Cardiac muscle cell (in vitro differentiated cells and primary cell): Measurements from ENCODE around the gene ABAT. TPM values are rescaled to one million over a fixed set of nuclear protein-coding genes. Genes with fewer than 3 reads are reported as not detected.

Experiments used
- DNase-seq, 2 donors: peaks; one replicate each; pipeline versions ENCODE4 v3.0.0 to v3.0.0-alpha.2; 2010 to 2017; ENCODE audit warnings: low read depth in 1 of 2, low spot score in 1 of 2
- H3K27ac ChIP-seq: fragments of 200-600 bp; sonication (generic); 2 replicates; pipeline ENCODE4 v1.5.1; 2016
- H3K27me3 ChIP-seq: fragments of 200-600 bp; sonication (generic); 2 replicates; pipeline ENCODE4 v1.6.0; 2016; ENCODE audit warnings: control low read depth
- H3K36me3 ChIP-seq: fragments of 200-600 bp; sonication (generic); 2 replicates; pipeline ENCODE4 v1.5.1; 2016; ENCODE audit warnings: control low read depth
- H3K4me1 ChIP-seq: fragments of 200-600 bp; sonication (generic); 2 replicates; pipeline ENCODE4 v1.8.1; 2017; ENCODE audit warnings: low read depth, mild to moderate bottlenecking, mixed run types
- H3K4me3 ChIP-seq: fragments of 200-600 bp; sonication (generic); 2 replicates; pipeline ENCODE4 v1.5.1; 2016; ENCODE audit warnings: mild to moderate bottlenecking
- H3K9me3 ChIP-seq: fragments of 200-600 bp; sonication (generic); 2 replicates; pipeline ENCODE4 v1.5.1; 2017; ENCODE audit warnings: low read depth, mild to moderate bottlenecking, control low read depth
- CTCF ChIP-seq: IDR thresholded peaks from 2 replicates; pipeline ENCODE4 v1.5.1; 2012; ENCODE audit warnings: low read depth, mild to moderate bottlenecking, low read length
- polyA plus RNA-seq: library from polyadenylated mRNA; unstranded; fragments of >200 nt; fragmentation: Nextera tagmentation; extraction: Ambion mirVana; gene quantifications from 2 replicates; pipeline ENCODE4 v1.2.1, GENCODE V29; 2016
- total RNA-seq: library from RNA; depleted of rRNA; stranded (reverse); fragments of >200 nt; gene quantifications from 2 replicates; pipeline ENCODE4 v1.2.3, GENCODE V29; 2016

The ABAT gene
- total and polyA plus RNA-seq, 2 experiments from 2014 or later: 54.4 to 71.4 TPM

GRCh38 chr16:8822403-8822802 is 148.0 kb downstream of the ABAT start:
- Histone ChIP-seq H3K4me1 (no peaks in the 10 kb centered on the region), H3K36me3 (peaks cover 7% of the 10 kb centered on the region), H3K27me3 (no peaks in the 10 kb centered on the region), H3K27ac (no peak overlapping the region), H3K9me3 (no peaks in the 10 kb centered on the region), H3K4me3 (no peak overlapping the region)
- DNase-seq: no peak
- TF ChIP-seq CTCF: no peak

GRCh38 chr16:8826278-8826879 is 152.0 kb downstream of the ABAT start:
- H3K36me3 ChIP-seq: peaks cover 13% of the 10 kb centered on the region

GRCh38 chr16:8828541-8829165 is 154.2 kb downstream of the ABAT start:
- H3K27me3 ChIP-seq: no peaks in the 10 kb centered on the region
- H3K27ac ChIP-seq: no peak overlapping the region
- peaks cover 13% of the 10 kb centered on the region for H3K36me3 ChIP-seq
- H3K4me3 ChIP-seq: no peak overlapping the region
- H3K4me1 ChIP-seq: no peaks in the 10 kb centered on the region
- no peaks in the 10 kb centered on the region for H3K9me3 ChIP-seq
- no peak for DNase-seq
- no peak for TF ChIP-seq CTCF

More at GRCh38 chr16:8826278-8826879, 152.0 kb downstream of the ABAT start:
- no peak overlapping the region for H3K27ac ChIP-seq
- no peaks in the 10 kb centered on the region for H3K4me1 ChIP-seq
- H3K4me3 ChIP-seq: no peak overlapping the region
- H3K27me3 ChIP-seq: no peaks in the 10 kb centered on the region
- H3K9me3 ChIP-seq: no peaks in the 10 kb centered on the region
- TF ChIP-seq CTCF: no peak
- no peak for DNase-seq

- Histone ChIP-seq H3K4me3 (no peak overlapping the region), H3K4me1 (no peaks in the 10 kb centered on the region), H3K27me3 (no peaks in the 10 kb centered on the region), H3K9me3 (no peaks in the 10 kb centered on the region), H3K27ac (no peak overlapping the region), H3K36me3 (peaks cover 6% of the 10 kb centered on the region)
- TF ChIP-seq CTCF: no peak
- DNase-seq: no peak
Measured at GRCh38 chr16:8831450-8831849, 157.0 kb downstream of the ABAT start.

GRCh38 chr16:8831871-8832716 is 157.7 kb downstream of the ABAT start:
- Histone ChIP-seq H3K27ac (no peak overlapping the region), H3K4me1 (no peaks in the 10 kb centered on the region), H3K4me3 (no peak overlapping the region), H3K36me3 (peaks cover 6% of the 10 kb centered on the region), H3K9me3 (no peaks in the 10 kb centered on the region), H3K27me3 (no peaks in the 10 kb centered on the region)
- no peak for DNase-seq
- no peak for TF ChIP-seq CTCF
